Measurements from ENCODE around the gene ZBTB7B. TPM values are rescaled to one million over a fixed set of nuclear protein-coding genes. Genes with fewer than 3 reads are reported as not detected.

Gene ZBTB7B
- total RNA-seq, 5 donors from 2014 or later (not counting 1 experiment from before 2014, with no cell fraction given), result 39.6 to 68.4 (median 51.7) TPM

DNA sequence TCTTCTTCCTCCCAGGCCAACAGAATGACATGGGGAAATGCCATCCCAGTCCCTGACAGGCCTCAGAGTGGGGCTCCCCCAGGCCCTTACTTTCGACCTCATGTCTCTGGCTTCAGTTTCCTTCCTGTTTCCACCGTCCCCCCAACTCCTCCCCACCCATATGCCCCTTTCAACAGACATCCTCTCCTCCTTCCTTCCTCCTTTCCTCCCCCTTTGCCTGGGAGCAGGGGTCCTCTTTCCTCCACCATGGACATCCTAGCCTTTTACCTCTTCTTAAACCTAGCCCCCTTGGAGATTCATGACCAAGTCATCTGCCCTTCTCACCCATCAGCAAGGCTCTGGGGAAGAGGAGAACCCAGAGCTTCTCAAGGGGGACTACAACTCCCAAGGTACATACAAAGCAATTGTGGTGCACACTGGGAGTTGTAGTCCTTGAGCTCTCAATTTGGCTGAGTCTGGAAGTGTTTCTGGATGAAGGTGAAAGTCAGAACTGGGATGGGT is 4.0 kb downstream of the ZBTB7B start:
- POLR2A ChIA-PET, result interaction anchor here in 1 of 2 donors (0.6 kb wide), 1 partner anchor 799 kb away, joined by 3 read pairs; no protein-coding TSS in a partner anchor
- Mint-ChIP-seq H3K9me3 (no peaks in the 10 kb centered on the region), H3K27me3 (no peaks in the 10 kb centered on the region), H3K4me1 (peaks cover 64 to 73% (median 68%) of the 10 kb centered on the region in 3 donors), H3K4me3 (peak overlapping the region; percentile 17 to 89 (median 35)), H3K36me3 (no peaks in the 10 kb centered on the region), H3K27ac (peak overlapping the region; percentile 94 to 97)
- H3K4me1 ChIP-seq (ENCODE audit: control insufficient read depth in 1 of 2, extremely low read depth in 1 of 2, insufficient read depth in 2 of 2, low read length in 2 of 2), result peaks cover 29 to 91% of the 10 kb centered on the region in 2 experiments
- no peaks in the 10 kb centered on the region for H3K27me3 ChIP-seq (replicated peaks in 1 of 2; ENCODE audit: control insufficient read depth in 2 of 2, extremely low read depth in 1 of 2, insufficient read depth in 2 of 2, low read length in 1 of 2)
- H3K36me3 ChIP-seq (ENCODE audit: control insufficient read depth in 2 of 2, extremely low read depth in 1 of 2, insufficient read depth in 1 of 2, low read length in 1 of 2), result no peaks in the 10 kb centered on the region
- 0% methylated on average over 2 of the region's 2 CpGs for WGBS (ENCODE audit: insufficient coverage)
- H3K4me3 ChIP-seq (ENCODE audit: control insufficient read depth in 1 of 2, extremely low read depth in 1 of 2, low read length in 1 of 2), result no peak overlapping the region
- CTCF ChIA-PET, result interaction anchor here (0.5 to 1.1 kb wide), 7 partner anchors 9 to 451 kb away, joined by 3 to 10 read pairs (median 6); no protein-coding TSS in a partner anchor
- peak overlapping the region; percentile 78 for H3K27ac ChIP-seq (ENCODE audit: low read length)
- no peaks in the 10 kb centered on the region for H3K9me3 ChIP-seq
- DNase-seq (peak in 6 of 35 experiments; percentile 40 to 72 (median 46)), ATAC-seq (replicated peaks in 1 of 4) (peak; percentile 18 to 53 (median 24))

DNA sequence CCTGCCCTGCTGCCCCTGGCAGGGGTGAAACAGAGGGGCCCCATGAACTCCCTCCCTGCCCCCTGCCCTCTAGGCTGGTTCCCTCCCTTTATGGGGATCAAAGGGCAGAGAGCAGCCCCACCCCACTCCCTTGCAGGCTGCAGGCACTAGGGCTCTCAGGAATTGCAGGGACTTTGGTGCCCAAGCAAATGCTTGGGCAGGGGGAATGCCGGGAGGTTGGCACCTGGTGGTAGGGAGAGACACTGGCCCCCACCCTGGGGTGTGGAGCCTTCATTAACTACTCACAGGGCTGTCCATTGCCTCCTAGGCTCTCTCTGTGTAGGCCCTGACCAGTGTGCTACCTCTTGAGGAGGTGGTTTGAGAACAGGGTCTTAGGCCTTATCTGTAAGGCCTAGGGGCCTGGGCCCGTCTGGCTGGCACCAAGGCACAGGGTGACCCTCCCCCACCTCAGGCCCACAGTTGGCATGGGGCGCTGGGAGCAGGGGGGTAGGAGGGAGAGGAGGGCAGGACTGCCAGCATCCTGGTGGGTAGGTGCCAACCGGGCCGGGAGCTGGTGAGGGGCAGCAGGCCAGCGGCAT is 4.7 kb downstream of the ZBTB7B start:
- peak overlapping the region; percentile 80 for H3K27ac ChIP-seq (ENCODE audit: low read length)
- peak overlapping the region; percentile 94 to 97 for H3K27ac Mint-ChIP-seq
- ChIA-PET CTCF (interaction anchor here (0.6 to 1.0 kb wide), 5 partner anchors 10 to 78 kb away, joined by 3 to 10 read pairs (median 6); no protein-coding TSS in a partner anchor), POLR2A (interaction anchor here (0.6 to 0.7 kb wide), 2 partner anchors 11 to 799 kb away, joined by 3 read pairs; no protein-coding TSS in a partner anchor)
- no peaks in the 10 kb centered on the region for H3K27me3 Mint-ChIP-seq
- no peak overlapping the region for H3K4me3 ChIP-seq (ENCODE audit: control insufficient read depth in 1 of 2, extremely low read depth in 1 of 2, low read length in 1 of 2)
- no peaks in the 10 kb centered on the region for H3K36me3 ChIP-seq (ENCODE audit: control insufficient read depth in 2 of 2, extremely low read depth in 1 of 2, insufficient read depth in 1 of 2, low read length in 1 of 2)
- peak overlapping the region in 1 of 3 donors; percentile 89 for H3K4me3 Mint-ChIP-seq
- no peaks in the 10 kb centered on the region for H3K36me3 Mint-ChIP-seq
- DNase-seq, result no peak
- H3K4me1 Mint-ChIP-seq, result peaks cover 69 to 79% (median 73%) of the 10 kb centered on the region in 3 donors
- 89% methylated on average over 3 of the region's 6 CpGs for WGBS (ENCODE audit: insufficient coverage)
- H3K27me3 ChIP-seq (replicated peaks in 1 of 2; ENCODE audit: control insufficient read depth in 2 of 2, extremely low read depth in 1 of 2, insufficient read depth in 2 of 2, low read length in 1 of 2), result no peaks in the 10 kb centered on the region
- no peaks in the 10 kb centered on the region for H3K9me3 ChIP-seq
- no peaks in the 10 kb centered on the region for H3K9me3 Mint-ChIP-seq
- peak in 1 of 4 experiments; percentile 2 for ATAC-seq (replicated peaks in 1 of 4)
- H3K4me1 ChIP-seq (ENCODE audit: control insufficient read depth in 1 of 2, extremely low read depth in 1 of 2, insufficient read depth in 2 of 2, low read length in 2 of 2), result peaks cover 33 to 97% of the 10 kb centered on the region in 2 experiments

DNA sequence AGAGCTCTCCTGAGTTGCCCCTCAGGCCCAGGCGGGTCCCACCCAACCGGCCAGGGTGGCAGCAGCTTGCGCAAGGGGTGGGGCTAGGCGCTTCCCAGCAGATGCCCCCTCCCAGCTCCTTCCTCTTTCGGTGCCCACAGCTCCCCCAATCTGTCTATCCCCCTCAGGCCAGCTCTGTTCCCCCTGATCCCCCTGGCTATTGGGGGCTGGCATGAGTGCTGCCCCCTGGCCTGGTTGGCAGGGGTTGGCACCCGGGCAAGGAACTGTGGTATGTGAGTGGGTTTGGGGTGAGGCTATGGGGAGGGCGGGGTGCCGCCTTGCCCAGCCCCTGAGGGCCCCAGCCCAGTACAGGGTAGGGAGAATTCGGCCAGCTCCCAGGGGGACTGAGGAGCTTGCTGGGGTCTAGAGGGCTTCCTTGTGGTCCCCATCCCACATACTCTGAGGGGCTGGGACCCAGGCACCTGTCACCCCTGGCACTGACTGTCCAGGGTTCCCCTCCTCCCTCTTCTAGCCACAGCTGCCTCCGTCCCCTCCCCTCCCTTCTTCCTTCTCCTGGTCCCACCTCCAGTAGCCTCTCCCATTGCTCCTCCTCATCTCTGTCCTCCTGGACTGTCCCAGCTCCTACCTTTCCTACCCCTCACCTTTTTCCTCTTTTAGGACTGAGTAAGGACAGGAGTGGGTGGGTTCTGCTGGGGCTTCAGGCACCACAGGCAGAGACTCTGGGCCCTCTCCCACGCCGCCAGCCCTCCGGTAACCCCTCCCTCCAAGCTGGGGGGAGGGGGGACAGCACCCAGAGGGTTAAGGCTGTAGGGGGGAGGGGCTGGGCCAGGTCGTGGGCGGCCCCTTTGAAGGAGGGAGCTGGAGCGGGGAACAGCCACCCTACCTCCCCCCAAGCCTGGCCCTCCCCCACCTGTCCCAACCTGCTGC is 5.7 kb downstream of the ZBTB7B start:
- CTCF ChIA-PET, result interaction anchor here in 1 of 2 donors (0.7 to 1.0 kb wide), 2 partner anchors 9 to 10 kb away, joined by 3 to 10 read pairs; no protein-coding TSS in a partner anchor
- POLR2A ChIA-PET, result interaction anchor here in 1 of 2 donors (0.6 to 0.7 kb wide), 2 partner anchors 12 to 47 kb away, joined by 3 to 4 read pairs; no protein-coding TSS in a partner anchor
- no peaks in the 10 kb centered on the region for H3K9me3 ChIP-seq
- 25% methylated on average over 2 of the region's 16 CpGs for WGBS (ENCODE audit: insufficient coverage)
- Mint-ChIP-seq H3K9me3 (no peaks in the 10 kb centered on the region), H3K4me1 (peaks cover 78 to 88% (median 83%) of the 10 kb centered on the region in 3 donors), H3K4me3 (peak overlapping the region; percentile 74 to 89 (median 83)), H3K27me3 (no peaks in the 10 kb centered on the region), H3K27ac (peak overlapping the region; percentile 92 to 95), H3K36me3 (no peaks in the 10 kb centered on the region)
- no peaks in the 10 kb centered on the region for H3K27me3 ChIP-seq (replicated peaks in 1 of 2; ENCODE audit: control insufficient read depth in 2 of 2, extremely low read depth in 1 of 2, insufficient read depth in 2 of 2, low read length in 1 of 2)
- ATAC-seq (replicated peaks in 1 of 4) (no peak), DNase-seq (peak in 1 of 35 experiments; percentile 28)
- peak overlapping the region; percentile 62 to 71 for H3K4me3 ChIP-seq (ENCODE audit: control insufficient read depth in 1 of 2, extremely low read depth in 1 of 2, low read length in 1 of 2)
- peak overlapping the region; percentile 80 for H3K27ac ChIP-seq (ENCODE audit: low read length)
- peaks cover 39 to 99% of the 10 kb centered on the region in 2 experiments for H3K4me1 ChIP-seq (ENCODE audit: control insufficient read depth in 1 of 2, extremely low read depth in 1 of 2, insufficient read depth in 2 of 2, low read length in 2 of 2)
- H3K36me3 ChIP-seq (ENCODE audit: control insufficient read depth in 2 of 2, extremely low read depth in 1 of 2, insufficient read depth in 1 of 2, low read length in 1 of 2), result no peaks in the 10 kb centered on the region

DNA sequence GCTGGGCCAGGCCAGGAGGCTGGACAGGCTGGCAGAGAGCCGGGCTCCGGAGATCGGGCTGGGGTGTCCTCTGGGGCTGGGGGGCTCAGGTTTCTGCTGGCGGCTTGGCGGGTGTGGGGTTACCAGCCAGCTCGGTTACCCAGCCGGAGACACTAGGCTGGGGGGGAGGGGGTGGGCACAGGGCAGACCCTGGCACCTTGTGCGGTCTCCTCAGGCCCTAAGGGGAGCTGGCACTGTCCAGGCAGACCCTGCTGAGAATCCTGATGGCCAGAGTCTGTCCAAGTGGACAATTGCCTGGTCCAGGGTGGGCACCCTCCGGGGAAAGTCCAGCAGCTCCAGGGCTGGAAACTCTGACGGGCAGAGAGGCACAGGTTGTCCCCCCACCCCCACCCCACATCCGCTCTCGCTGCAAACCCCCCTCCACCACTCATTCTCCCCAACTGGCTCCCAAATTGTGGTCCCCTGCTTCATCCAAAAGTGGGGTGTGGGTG is 6.7 kb downstream of the ZBTB7B start:
- Histone ChIP-seq H3K27ac (ENCODE audit: low read length) (peak overlapping the region; percentile 80), H3K9me3 (no peaks in the 10 kb centered on the region), H3K36me3 (ENCODE audit: control insufficient read depth in 2 of 2, extremely low read depth in 1 of 2, insufficient read depth in 1 of 2, low read length in 1 of 2) (peaks cover 0 to 1% of the 10 kb centered on the region in 2 donors), H3K27me3 (replicated peaks in 1 of 2; ENCODE audit: control insufficient read depth in 2 of 2, extremely low read depth in 1 of 2, insufficient read depth in 2 of 2, low read length in 1 of 2) (no peaks in the 10 kb centered on the region), H3K4me1 (ENCODE audit: control insufficient read depth in 1 of 2, extremely low read depth in 1 of 2, insufficient read depth in 2 of 2, low read length in 2 of 2) (peaks cover 41 to 99% of the 10 kb centered on the region in 2 experiments), H3K4me3 (ENCODE audit: control insufficient read depth in 1 of 2, extremely low read depth in 1 of 2, low read length in 1 of 2) (peak overlapping the region; percentile 62 to 71)
- ChIA-PET CTCF (interaction anchor here in 1 of 2 donors (0.6 kb wide), 1 partner anchor 404 kb away, joined by 3 read pairs; no protein-coding TSS in a partner anchor), POLR2A (interaction anchor here in 1 of 2 donors (0.6 kb wide), 1 partner anchor 48 kb away, joined by 4 read pairs; no protein-coding TSS in a partner anchor)
- Mint-ChIP-seq H3K9me3 (no peaks in the 10 kb centered on the region), H3K27ac (peak overlapping the region; percentile 91 to 95), H3K36me3 (no peaks in the 10 kb centered on the region), H3K4me1 (peaks cover 80 to 91% (median 85%) of the 10 kb centered on the region in 3 donors), H3K27me3 (no peaks in the 10 kb centered on the region), H3K4me3 (peak overlapping the region; percentile 74 to 89 (median 83))
- ATAC-seq (replicated peaks in 1 of 4) (no peak), DNase-seq (no peak)
- 36% methylated on average over 9 of the region's 12 CpGs for WGBS (ENCODE audit: insufficient coverage)

DNA sequence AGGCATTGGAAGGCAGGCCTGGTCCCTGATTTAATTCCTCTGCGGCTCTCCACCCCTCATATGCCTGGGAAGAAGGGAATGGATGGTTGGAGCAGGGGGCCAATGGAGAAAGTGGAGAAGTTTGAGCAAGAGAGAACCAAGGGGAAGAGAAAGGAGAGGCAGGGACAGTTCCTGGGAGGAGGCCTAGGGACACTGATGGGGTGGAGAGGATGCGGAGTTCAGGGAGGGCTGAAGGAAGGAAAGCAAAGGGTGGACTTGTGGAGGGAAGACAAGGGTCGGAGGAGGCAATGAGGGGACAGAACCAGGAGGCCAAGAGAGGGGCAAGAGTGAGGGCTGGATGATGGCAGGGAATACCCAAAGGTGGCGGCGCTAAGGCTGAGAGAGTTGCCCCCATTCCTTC is 7.1 kb downstream of the ZBTB7B start:
- DNase-seq, result no peak
- Mint-ChIP-seq H3K9me3 (no peaks in the 10 kb centered on the region), H3K27ac (peak overlapping the region; percentile 91 to 95), H3K36me3 (no peaks in the 10 kb centered on the region), H3K27me3 (no peaks in the 10 kb centered on the region), H3K4me1 (peaks cover 78 to 90% (median 84%) of the 10 kb centered on the region in 3 donors), H3K4me3 (peak overlapping the region; percentile 74 to 89 (median 83))
- ChIA-PET POLR2A (no interaction called here), CTCF (no interaction called here)
- Histone ChIP-seq H3K36me3 (ENCODE audit: control insufficient read depth in 2 of 2, extremely low read depth in 1 of 2, insufficient read depth in 1 of 2, low read length in 1 of 2) (peaks cover 0 to 6% of the 10 kb centered on the region in 2 donors), H3K27me3 (replicated peaks in 1 of 2; ENCODE audit: control insufficient read depth in 2 of 2, extremely low read depth in 1 of 2, insufficient read depth in 2 of 2, low read length in 1 of 2) (no peaks in the 10 kb centered on the region), H3K27ac (ENCODE audit: low read length) (peak overlapping the region; percentile 80), H3K9me3 (no peaks in the 10 kb centered on the region), H3K4me1 (ENCODE audit: control insufficient read depth in 1 of 2, extremely low read depth in 1 of 2, insufficient read depth in 2 of 2, low read length in 2 of 2) (peaks cover 39 to 99% of the 10 kb centered on the region in 2 experiments), H3K4me3 (ENCODE audit: control insufficient read depth in 1 of 2, extremely low read depth in 1 of 2, low read length in 1 of 2) (peak overlapping the region; percentile 62 to 71)
- WGBS (ENCODE audit: insufficient coverage), result 26% methylated on average over 2 of the region's 5 CpGs
- ATAC-seq (replicated peaks in 1 of 4), result no peak

Measured in T-cell (primary cell).